Hematopoietic multipotent progenitor cell treated with erythropoietin and hydrocortisone succinate and interleukin-3 and kit ligand, for 17 days (in vitro differentiated cells): ENCODE results near the gene OR2V2.
A peak's percentile ranks its signal among the peaks of the same experiment; 100 is the strongest.

Experiments used
- DNase-seq: peaks from one replicate; pipeline ENCODE4 v3.0.0-alpha.2; 2015; ENCODE audit warnings: low spot score

The OR2V2 gene

GRCh38 chr5:181190711-181191525 lies 43.5 kb downstream of the OR2V2 start:
- DNase-seq, result no peak

GRCh38 chr5:181191526-181192336 lies 44.3 kb downstream of the OR2V2 start:
- peak; percentile 98 for DNase-seq

GRCh38 chr5:181192337-181193046 lies 45.1 kb downstream of the OR2V2 start:
- no peak for DNase-seq

DNA sequence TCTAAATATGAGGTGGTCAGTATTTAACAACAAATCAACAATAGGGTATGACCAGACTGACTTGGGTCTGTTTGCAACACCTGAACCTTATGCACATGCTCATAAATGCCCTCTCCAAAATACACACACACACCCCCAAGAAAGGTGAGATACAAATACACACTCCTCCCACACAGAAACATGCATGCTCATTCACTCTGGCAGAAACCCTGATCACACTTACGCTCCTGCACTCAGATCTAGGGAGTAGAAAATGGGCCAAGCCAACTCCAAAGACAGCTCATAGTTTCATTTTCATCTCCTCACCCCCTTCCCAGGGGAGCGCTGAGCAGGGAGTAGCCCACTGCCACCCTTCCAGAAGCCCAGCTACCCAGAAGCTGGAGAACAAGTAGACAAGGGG lies 46.3 kb downstream of the OR2V2 start:
- DNase-seq, result peak; percentile 71

DNA sequence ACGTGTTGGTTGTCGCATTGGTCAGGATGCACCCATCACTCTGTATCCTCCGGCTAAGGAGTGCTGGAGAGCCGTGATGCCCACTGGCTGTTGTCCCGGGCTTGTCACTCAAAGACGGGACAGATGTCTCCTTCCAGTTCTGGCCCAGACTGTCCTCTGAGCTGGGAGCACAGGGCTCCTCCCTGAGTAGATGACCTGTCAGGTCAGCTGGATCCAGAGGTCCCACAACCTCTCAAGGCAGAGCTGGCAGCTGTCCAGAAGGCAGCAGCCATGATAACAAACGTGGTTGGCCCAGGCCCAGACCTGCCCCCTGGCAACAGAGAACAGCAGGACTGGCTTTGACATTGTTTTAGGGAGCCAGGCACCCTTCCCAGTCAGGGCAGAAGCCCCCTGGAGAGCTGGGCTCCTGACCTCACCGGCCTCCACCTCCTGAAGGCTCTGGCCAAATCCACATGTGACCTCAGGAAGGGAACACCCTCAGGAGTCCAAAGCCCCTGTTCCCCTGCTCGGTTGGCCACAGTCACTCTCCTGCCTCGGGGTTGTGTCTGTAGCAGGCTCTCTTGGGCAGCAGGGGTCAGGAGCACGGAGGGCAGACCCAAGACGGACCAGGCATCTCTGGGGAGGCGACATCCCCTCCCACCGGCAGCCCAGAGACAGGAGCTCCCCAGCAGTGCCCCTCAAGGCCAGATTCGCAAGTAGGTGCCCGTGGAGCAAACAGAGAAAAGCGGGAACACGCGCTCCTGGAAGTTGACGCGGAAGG lies 47.3 kb downstream of the OR2V2 start:
- peak; percentile 74 for DNase-seq

DNA sequence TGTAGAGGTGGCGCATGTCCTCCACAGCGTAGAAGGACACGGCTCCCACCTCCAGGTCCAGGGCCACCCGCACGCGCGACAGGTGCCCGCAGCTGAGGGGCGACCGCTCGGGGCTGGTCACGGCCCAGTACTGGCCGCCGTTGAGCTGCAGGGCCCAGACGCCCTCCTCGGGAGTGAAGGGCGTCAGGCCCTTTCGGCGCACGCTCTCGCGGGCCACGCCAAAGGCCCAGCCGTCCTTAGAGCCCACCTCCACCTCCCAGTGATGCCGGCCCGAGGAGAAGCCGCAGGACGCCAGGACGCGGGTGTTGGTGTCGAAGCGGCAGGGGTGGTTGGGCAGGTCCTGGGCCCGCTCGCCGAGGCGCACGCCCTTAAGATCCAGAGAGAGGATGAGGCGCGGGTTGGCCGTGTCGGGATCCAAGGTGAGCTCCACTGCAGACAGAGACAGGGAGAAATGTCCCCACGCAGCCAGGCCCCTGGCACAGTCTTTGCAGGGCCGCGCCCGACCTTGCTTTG lies 47.9 kb downstream of the OR2V2 start:
- no peak for DNase-seq

- no peak for DNase-seq
These were observed 50.1 kb downstream of the OR2V2 start for GRCh38 chr5:181197326-181197951.

GRCh38 chr5:181198106-181198685 lies 50.8 kb downstream of the OR2V2 start:
- no peak for DNase-seq

DNA sequence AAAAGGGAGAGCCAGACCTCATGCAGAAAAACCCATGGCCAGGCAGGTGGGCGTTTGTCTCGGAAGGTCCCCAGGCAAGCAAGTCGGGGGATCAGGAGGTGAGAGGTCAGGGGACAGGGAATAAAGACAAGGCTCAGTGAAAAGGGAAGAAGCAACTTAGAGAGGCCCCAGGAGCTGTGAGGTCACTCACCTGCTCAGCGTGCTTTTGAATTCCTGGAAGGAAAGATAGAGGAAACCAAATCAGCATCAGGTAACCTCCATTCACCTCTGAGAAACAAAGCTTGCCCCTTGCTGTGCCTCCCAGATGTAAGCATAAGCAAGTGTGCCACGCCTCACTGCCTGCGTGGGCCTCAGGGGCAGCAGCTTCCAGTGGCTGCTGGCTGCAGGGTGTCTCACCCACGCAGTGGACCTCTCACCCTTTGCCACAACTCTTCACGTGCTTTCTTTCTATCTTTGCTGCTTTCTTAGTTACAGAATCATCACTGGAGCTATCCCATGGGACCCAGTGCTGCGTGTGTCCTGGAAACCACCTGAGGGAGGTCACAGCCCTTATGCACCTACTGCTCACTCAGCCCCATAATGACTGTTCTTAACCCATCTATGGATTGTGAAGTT lies 51.6 kb downstream of the OR2V2 start:
- DNase-seq, result no peak

GRCh38 chr5:181199881-181200638 lies 52.7 kb downstream of the OR2V2 start:
- DNase-seq, result no peak

- no peak for DNase-seq
These were observed 53.4 kb downstream of the OR2V2 start for GRCh38 chr5:181200816-181201215.

DNA sequence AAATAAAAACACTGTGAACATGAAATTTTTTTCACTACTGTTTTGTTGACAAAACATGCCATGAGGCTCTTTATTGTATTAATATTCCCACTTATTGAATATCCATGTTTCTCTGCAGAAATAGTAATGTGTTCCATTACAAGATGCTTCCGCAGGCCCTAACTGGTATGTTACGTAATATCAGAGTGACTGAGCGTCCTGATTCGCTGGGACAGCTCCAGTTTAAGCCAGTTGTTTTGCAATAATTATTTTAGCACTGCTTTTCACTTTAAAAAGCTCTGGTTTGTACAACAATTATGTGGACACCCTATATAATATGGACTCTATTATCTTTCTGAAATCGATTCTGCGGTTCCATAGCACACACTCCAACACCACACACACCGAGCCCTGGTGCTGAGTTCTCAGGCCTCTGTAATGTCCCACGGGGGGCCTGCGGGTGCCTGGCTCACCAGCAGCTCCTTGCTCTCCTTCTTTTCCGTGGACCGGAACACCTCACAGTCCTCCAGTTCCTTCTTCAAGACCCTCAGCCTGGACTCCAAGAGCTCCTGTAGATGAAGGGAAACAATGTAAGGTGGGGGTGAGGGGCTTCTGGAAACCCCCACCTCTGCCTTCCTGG lies 55.8 kb downstream of the OR2V2 start:
- no peak for DNase-seq

- DNase-seq, result no peak
These were observed 56.4 kb downstream of the OR2V2 start for GRCh38 chr5:181203777-181204112.

DNA sequence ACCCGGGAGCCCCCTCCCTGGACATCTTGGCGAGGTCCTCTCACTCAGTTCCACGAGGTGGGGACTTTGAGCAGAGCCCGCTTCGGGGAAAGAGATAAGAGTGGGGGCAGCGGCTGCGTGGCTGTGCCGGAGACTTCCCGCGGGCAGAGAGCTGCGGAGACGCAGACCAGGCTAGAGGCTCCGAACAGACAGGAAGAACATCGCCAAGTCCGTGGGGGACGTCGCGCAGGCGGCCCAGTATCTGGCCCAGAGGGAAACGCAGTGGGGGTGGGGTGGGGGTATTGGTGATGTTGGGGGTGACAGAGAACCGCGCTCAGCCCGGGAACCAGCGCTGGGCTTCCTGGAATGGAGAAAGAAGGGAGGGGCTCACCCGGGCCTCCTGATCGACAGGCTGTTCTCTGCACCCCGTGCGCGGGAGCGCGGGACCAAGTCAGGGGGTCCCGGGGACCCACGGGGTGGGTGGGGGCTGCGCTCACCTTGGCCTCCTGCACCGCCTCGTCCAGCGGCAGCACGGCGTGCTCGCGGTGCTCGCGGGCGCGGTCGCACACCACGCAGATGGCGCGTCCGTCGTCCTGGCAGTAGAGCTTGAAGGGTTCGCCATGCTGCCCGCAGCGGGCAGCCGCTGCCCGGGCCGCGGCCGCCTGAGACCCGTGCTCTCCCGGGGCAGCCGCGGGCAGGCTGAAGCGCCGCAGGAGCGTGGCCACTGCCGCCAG lies 56.9 kb downstream of the OR2V2 start:
- DNase-seq, result no peak

- DNase-seq, result peak; percentile 31
These were observed 57.7 kb downstream of the OR2V2 start, which contains the start of gene TRIM7 for GRCh38 chr5:181204826-181205760. Gene TRIM7, minus strand, starts transcription at chr5:181205196. Its CDS starts 86 bp downstream, at chr5:181205110.

DNA sequence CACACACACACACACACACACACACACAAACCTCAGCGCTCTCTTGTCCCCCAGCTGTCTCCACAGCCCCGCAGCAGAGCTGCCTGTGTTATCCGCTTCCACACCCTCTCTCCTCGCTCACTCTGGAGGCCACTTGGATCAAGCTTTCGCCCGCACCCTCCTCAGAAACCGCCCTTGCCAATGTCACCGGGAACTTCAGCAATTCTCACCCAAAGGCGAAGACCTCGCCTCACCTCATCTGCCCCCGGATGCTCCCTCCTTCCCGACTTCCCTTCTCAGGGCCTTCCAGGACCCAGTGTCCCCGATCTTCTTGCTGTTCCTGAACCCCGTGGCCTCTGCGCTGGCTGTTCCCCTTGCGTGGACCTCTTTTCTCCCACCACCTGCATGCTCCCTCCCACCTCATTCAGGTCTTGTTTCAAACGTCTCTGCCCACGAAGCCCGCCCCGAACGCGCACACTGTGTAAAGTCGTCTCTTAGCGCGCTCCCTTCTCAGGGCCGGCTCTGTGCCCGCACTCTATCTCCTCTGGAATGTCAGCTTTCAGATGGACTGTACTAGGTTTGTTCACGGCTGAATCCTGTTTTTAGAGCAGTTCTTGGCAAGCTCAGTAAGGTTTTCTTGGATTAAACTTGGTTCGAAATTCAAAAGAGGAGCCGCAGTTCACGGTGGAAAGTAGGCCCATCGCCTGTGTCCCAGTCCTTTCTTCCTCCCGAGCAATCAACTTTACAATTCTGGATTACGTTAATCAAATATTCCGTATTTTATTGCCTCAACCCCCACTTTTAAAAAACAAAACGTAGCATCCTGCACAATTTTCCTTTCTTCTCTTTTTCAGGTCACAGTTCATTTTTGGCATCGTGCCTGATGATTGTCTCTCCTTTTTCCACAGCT lies 58.6 kb downstream of the OR2V2 start:
- no peak for DNase-seq
